ENCODE data around the gene RAD52. TPM values are rescaled to one million over a fixed set of nuclear protein-coding genes. Genes with fewer than 3 reads are reported as not detected.

Gene RAD52
- total RNA-seq, 2 donors from 2014 or later = 10.5 to 13.5 TPM

- Histone ChIP-seq H3K27ac (no peak overlapping the region), H3K9me3 (no peaks in the 10 kb centered on the region), H3K4me3 (no peak overlapping the region), H3K36me3 (replicated peaks in 1 of 2; ENCODE audit: insufficient read depth in 1 of 2, low read depth in 2 of 2) (no peaks in the 10 kb centered on the region), H3K4me1 (peaks cover 12% of the 10 kb centered on the region), H3K27me3 (no peaks in the 10 kb centered on the region)
- DNase-seq (no peak), ATAC-seq (no peak)
- no peak for TF ChIP-seq POLR2A (IDR thresholded peaks at IDR 0.05)
- TF ChIP-seq, protein P1, sequence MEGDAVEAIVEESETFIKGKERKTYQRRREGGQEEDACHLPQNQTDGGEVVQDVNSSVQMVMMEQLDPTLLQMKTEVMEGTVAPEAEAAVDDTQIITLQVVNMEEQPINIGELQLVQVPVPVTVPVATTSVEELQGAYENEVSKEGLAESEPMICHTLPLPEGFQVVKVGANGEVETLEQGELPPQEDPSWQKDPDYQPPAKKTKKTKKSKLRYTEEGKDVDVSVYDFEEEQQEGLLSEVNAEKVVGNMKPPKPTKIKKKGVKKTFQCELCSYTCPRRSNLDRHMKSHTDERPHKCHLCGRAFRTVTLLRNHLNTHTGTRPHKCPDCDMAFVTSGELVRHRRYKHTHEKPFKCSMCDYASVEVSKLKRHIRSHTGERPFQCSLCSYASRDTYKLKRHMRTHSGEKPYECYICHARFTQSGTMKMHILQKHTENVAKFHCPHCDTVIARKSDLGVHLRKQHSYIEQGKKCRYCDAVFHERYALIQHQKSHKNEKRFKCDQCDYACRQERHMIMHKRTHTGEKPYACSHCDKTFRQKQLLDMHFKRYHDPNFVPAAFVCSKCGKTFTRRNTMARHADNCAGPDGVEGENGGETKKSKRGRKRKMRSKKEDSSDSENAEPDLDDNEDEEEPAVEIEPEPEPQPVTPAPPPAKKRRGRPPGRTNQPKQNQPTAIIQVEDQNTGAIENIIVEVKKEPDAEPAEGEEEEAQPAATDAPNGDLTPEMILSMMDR (IDR thresholded peaks at IDR 0.05) = no peak
- intact Hi-C loops (cut with DNase I) = no loop called here
Observed at GRCh38 chr12:946212-946611, 3.3 kb downstream of the RAD52 start.

DNA sequence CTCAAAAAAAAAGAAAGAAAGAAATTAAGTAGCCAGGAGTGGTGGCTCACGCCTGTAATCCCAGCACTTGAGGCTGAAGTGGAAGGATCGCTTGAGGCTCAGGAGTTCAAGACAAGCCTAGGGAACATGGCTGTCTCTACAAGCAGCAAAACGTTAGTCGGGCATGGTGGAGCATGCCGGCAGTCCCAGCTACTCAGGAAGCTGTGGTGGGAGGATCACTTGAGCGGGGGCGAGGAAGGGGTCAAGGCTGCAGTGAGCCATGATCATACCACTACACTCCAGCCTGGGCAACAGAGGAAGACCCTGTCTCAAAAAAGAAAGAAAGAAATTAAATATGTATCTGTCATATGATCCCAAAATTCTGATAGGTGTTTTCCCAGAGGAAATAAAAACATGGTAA, 5.3 kb downstream of the RAD52 start:
- no peak for DNase-seq
- H3K36me3 ChIP-seq (replicated peaks in 1 of 2; ENCODE audit: insufficient read depth in 1 of 2, low read depth in 2 of 2) = peaks cover 0 to 2% of the 10 kb centered on the region in 2 donors
- H3K27me3 ChIP-seq = no peaks in the 10 kb centered on the region
- no peak for TF ChIP-seq POLR2A (IDR thresholded peaks at IDR 0.05)
- TF ChIP-seq, protein P1 (IDR thresholded peaks at IDR 0.05) = no peak
- no peak for ATAC-seq
- H3K4me1 ChIP-seq = peaks cover 12% of the 10 kb centered on the region
- H3K27ac ChIP-seq = no peak overlapping the region
- no peaks in the 10 kb centered on the region for H3K9me3 ChIP-seq
- 78 to 81% methylated on average over 7 of the region's 7 CpGs for WGBS, 2 donors
- intact Hi-C loops (cut with DNase I) = no loop called here
- no peak overlapping the region for H3K4me3 ChIP-seq

DNA sequence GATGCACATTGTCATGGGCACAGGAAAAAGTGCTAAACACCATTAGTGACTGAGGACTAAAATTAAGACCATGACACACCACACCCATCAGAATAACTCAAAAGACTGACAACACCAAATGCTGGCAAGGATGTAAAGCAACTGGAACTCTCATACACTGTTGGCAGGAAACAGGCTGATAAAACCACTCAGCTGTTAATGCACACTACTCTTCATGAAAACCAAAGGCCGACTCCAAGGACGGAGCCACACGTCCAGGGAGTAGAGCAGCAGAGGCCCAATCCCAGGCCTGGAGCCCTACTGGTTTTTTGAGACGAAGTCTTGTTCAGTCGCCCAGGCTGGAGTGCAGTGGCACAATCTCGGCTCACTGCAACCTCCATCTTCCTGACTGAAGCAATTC, 6.4 kb downstream of the RAD52 start:
- Histone ChIP-seq H3K27me3 (no peaks in the 10 kb centered on the region), H3K4me1 (peaks cover 6% of the 10 kb centered on the region), H3K27ac (no peak overlapping the region), H3K36me3 (replicated peaks in 1 of 2; ENCODE audit: insufficient read depth in 1 of 2, low read depth in 2 of 2) (peaks cover 0 to 2% of the 10 kb centered on the region in 2 donors), H3K9me3 (no peaks in the 10 kb centered on the region), H3K4me3 (no peak overlapping the region)
- TF ChIP-seq POLR2A (IDR thresholded peaks at IDR 0.05) = no peak
- TF ChIP-seq, protein P1 (IDR thresholded peaks at IDR 0.05) = no peak
- ATAC-seq = no peak
- no peak for DNase-seq
- WGBS, 2 donors = 79 to 93% methylated on average over 6 of the region's 6 CpGs
- intact Hi-C loops (cut with DNase I) = no loop called here

GRCh38 chr12:938810-939209, 10.7 kb downstream of the RAD52 start:
- no peak for TF ChIP-seq POLR2A (IDR thresholded peaks at IDR 0.05)
- TF ChIP-seq, protein P1 (IDR thresholded peaks at IDR 0.05) = no peak
- no peaks in the 10 kb centered on the region for H3K9me3 ChIP-seq
- no peak overlapping the region for H3K4me3 ChIP-seq
- DNase-seq (no peak), ATAC-seq (no peak)
- H3K36me3 ChIP-seq (replicated peaks in 1 of 2; ENCODE audit: insufficient read depth in 1 of 2, low read depth in 2 of 2) = peaks cover 0 to 2% of the 10 kb centered on the region in 2 donors
- no peaks in the 10 kb centered on the region for H3K4me1 ChIP-seq
- WGBS, 2 donors = 78 to 80% methylated on average over 3 of the region's 3 CpGs
- H3K27ac ChIP-seq = no peak overlapping the region
- H3K27me3 ChIP-seq = no peaks in the 10 kb centered on the region
- intact Hi-C loops (cut with DNase I) = no loop called here

Measured in body of pancreas (tissue), 4 donors.